DOHH2 (cell line): ENCODE measurements around the gene OBP2A.

Experiments used
- H3F3A ChIP-seq: fragments of 200-600 bp; sonication (generic), shearing (Covaris generic); 2 replicates; pipeline ENCODE4 v1.6.0; 2016; ENCODE audit warnings: antibody characterized with exemption, mild to moderate bottlenecking; ENCODE audit not compliant: control insufficient read depth, insufficient read depth
- H3K27ac ChIP-seq: fragments of 200-600 bp; sonication (generic); 2 replicates; pipeline ENCODE4 v1.5.1; 2014; ENCODE audit warnings: low read depth, mild to moderate bottlenecking, low read length, moderate library complexity
- H3K27me3 ChIP-seq: fragments of 200-600 bp; sonication (generic); 2 replicates; pipeline ENCODE4 v1.6.1; 2014; ENCODE audit warnings: mild to moderate bottlenecking, low read length, mixed read lengths; ENCODE audit not compliant: control insufficient read depth
- H3K36me3 ChIP-seq: fragments of 200-600 bp; sonication (generic); 2 replicates; pipeline ENCODE4 v1.6.1; 2014; ENCODE audit warnings: mild to moderate bottlenecking, low read length, moderate library complexity, mixed read lengths; ENCODE audit not compliant: control insufficient read depth
- H3K4me1 ChIP-seq: fragments of 200-600 bp; sonication (generic); 2 replicates; pipeline ENCODE4 v1.6.1; 2014; ENCODE audit warnings: mild to moderate bottlenecking, low read length, mixed read lengths; ENCODE audit not compliant: control insufficient read depth
- H3K4me2 ChIP-seq: fragments of 200-600 bp; sonication (generic); 2 replicates; pipeline ENCODE4 v1.6.0; 2014; ENCODE audit warnings: mild to moderate bottlenecking, low read length, moderate library complexity
- H3K4me3 ChIP-seq: fragments of 200-600 bp; sonication (generic); 2 replicates; pipeline ENCODE4 v1.5.1; 2014; ENCODE audit warnings: mild to moderate bottlenecking, low read length, mixed read lengths
- H3K79me2 ChIP-seq: fragments of 200-600 bp; sonication (generic); 2 replicates; pipeline ENCODE4 v1.6.1; 2014; ENCODE audit warnings: mild to moderate bottlenecking, low read length, mixed read lengths; ENCODE audit not compliant: control insufficient read depth
- H3K9me2 ChIP-seq: fragments of 200-600 bp; sonication (generic); replicated peaks from 2 replicates; pipeline ENCODE4 v1.6.1; 2014; ENCODE audit warnings: mild to moderate bottlenecking, low read length, mixed read lengths; ENCODE audit not compliant: control insufficient read depth
- H3K9me3 ChIP-seq: fragments of 200-600 bp; sonication (generic); 2 replicates; pipeline ENCODE4 v1.6.1; 2014; ENCODE audit warnings: antibody characterized with exemption, low read length, mixed read lengths; ENCODE audit not compliant: control insufficient read depth, insufficient read depth
- H4K20me1 ChIP-seq: fragments of 200-600 bp; sonication (generic); 2 replicates; pipeline ENCODE4 v1.6.0; 2014; ENCODE audit warnings: low read depth, mild to moderate bottlenecking, antibody characterized with exemption, low read length, moderate library complexity; ENCODE audit not compliant: control insufficient read depth, insufficient read depth
- EZH2phosphoT487 ChIP-seq: fragments of 200-600 bp; sonication (generic); IDR thresholded peaks from 2 replicates; pipeline ENCODE4 v1.6.1; 2017; ENCODE audit warnings: borderline replicate concordance, mild to moderate bottlenecking, antibody characterized with exemption, low read length, moderate library complexity, mixed read lengths
- TF ChIP-seq, protein P1 (sequence below): fragments of 200-600 bp; sonication (generic); IDR thresholded peaks from one replicate; pipeline ENCODE4 v1.5.1; 2014; ENCODE audit warnings: antibody characterized with exemption, mild to moderate bottlenecking, low read depth, low read length; ENCODE audit not compliant: poor library complexity, severe bottlenecking

Gene OBP2A

DNA sequence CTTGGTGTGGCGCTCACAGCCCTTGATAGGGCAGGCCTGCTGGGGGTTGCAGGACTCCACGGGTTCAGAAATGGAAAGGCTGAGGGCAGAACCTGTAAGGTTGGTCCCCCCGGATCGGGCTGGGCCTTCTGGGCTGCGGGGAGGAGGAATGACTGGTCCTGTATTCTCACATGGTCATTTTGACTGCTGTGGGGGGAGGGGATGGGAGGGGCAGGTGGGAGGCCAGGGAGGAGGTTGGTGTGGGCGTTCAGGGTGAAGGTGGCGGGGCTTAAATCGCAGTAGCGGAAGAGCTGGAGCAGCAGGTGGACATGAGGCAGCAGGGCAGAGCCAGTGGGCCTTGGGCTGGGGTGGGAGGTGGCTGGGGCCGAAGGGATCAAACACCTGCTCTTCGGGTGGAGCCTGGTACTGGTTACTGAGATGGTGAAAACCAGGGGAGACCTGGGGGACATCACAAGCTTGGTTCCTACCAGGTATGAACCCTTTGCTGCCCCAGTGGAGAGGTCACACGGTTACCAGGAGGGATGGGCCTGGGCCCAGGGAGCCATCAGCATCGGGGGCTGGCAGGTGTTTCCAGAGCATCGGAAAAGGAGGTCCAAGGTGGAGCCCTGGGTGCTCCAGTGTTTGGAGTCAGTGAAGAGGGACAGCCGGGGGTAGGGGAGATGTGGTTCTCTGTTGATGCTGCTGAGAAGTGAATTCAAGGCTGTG lies 43.6 kb upstream of the OBP2A start:
- Histone ChIP-seq H3K27ac (no peak overlapping the region), H3K4me1 (peaks cover 25% of the 10 kb centered on the region), H3K9me2 (no peaks in the 10 kb centered on the region), H3K4me3 (peak overlapping the region; percentile 93), H4K20me1 (peaks cover 17% of the 10 kb centered on the region), H3K4me2 (peak overlapping the region; percentile 100), H3F3A (no peaks in the 10 kb centered on the region), H3K27me3 (peaks cover 9% of the 10 kb centered on the region), H3K36me3 (peaks cover 49% of the 10 kb centered on the region), H3K79me2 (peaks cover 30% of the 10 kb centered on the region), H3K9me3 (no peaks in the 10 kb centered on the region)
- TF ChIP-seq EZH2phosphoT487, result no peak
- TF ChIP-seq, protein P1, sequence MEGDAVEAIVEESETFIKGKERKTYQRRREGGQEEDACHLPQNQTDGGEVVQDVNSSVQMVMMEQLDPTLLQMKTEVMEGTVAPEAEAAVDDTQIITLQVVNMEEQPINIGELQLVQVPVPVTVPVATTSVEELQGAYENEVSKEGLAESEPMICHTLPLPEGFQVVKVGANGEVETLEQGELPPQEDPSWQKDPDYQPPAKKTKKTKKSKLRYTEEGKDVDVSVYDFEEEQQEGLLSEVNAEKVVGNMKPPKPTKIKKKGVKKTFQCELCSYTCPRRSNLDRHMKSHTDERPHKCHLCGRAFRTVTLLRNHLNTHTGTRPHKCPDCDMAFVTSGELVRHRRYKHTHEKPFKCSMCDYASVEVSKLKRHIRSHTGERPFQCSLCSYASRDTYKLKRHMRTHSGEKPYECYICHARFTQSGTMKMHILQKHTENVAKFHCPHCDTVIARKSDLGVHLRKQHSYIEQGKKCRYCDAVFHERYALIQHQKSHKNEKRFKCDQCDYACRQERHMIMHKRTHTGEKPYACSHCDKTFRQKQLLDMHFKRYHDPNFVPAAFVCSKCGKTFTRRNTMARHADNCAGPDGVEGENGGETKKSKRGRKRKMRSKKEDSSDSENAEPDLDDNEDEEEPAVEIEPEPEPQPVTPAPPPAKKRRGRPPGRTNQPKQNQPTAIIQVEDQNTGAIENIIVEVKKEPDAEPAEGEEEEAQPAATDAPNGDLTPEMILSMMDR, result no peak

DNA sequence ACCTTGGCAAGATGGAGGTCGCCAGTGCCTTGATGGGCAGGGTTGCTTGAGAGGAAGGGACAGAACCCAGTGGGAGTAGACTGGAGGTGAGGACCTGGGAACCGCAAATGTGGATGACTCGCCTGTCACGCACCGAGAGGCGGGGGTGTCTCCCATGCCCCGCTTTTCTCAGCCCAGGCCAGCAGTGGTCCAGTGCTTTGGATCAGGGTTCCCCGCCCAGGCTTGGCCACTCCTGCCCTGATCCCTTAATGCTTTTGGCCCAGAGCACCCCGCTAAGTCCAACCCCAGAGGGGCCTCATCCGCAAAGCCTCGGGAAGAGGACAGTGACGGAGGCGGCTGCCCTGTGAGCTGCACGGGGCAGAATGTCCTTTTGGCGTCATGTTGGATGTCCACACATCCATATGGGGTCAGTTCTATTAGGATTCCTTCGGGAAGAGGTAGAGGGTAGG lies 43.0 kb upstream of the OBP2A start:
- peaks cover 30% of the 10 kb centered on the region for H3K79me2 ChIP-seq
- no peak overlapping the region for H3K4me2 ChIP-seq
- H3K27me3 ChIP-seq, result peaks cover 9% of the 10 kb centered on the region
- H4K20me1 ChIP-seq, result peaks cover 17% of the 10 kb centered on the region
- H3K27ac ChIP-seq, result no peak overlapping the region
- H3F3A ChIP-seq, result no peaks in the 10 kb centered on the region
- no peaks in the 10 kb centered on the region for H3K9me3 ChIP-seq
- TF ChIP-seq EZH2phosphoT487, result no peak
- TF ChIP-seq, protein P1, result no peak
- H3K9me2 ChIP-seq, result no peaks in the 10 kb centered on the region
- no peak overlapping the region for H3K4me3 ChIP-seq
- H3K4me1 ChIP-seq, result peaks cover 25% of the 10 kb centered on the region
- H3K36me3 ChIP-seq, result peaks cover 49% of the 10 kb centered on the region

DNA sequence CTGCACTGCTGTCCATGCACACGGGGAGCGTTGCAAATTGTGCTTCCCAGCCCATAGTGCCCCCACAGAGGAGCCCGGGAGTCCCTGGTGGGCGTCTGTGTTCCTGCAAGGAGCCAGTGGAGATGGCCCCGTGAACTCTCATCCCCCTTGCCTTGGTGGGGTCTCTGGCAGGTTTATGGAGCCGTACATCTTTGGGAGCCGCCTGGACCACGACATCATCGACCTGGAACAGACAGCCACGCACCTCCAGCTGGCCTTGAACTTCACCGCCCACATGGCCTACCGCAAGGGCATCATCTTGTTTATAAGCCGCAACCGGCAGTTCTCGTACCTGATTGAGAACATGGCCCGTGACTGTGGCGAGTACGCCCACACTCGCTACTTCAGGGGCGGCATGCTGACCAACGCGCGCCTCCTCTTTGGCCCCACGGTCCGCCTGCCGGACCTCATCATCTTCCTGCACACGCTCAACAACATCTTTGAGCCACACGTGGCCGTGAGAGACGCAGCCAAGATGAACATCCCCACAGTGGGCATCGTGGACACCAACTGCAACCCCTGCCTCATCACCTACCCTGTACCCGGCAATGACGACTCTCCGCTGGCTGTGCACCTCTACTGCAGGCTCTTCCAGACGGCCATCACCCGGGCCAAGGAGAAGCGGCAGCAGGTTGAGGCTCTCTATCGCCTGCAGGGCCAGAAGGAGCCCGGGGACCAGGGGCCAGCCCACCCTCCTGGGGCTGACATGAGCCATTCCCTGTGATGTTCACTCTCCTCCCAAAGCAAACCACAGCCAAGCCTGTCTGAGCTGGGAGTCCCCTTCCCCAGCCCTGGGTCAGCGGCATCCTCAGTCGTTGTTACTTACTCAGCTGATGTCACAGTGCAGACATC lies 42.3 kb upstream of the OBP2A start:
- H3K4me1 ChIP-seq, result peaks cover 25% of the 10 kb centered on the region

More for the DNA sequence above, 42.3 kb upstream of the OBP2A start:
- Histone ChIP-seq H3K79me2 (peaks cover 30% of the 10 kb centered on the region), H3K4me2 (no peak overlapping the region), H3F3A (no peaks in the 10 kb centered on the region), H4K20me1 (peaks cover 17% of the 10 kb centered on the region), H3K27ac (no peak overlapping the region), H3K4me3 (no peak overlapping the region), H3K9me2 (no peaks in the 10 kb centered on the region), H3K9me3 (no peaks in the 10 kb centered on the region), H3K27me3 (peaks cover 9% of the 10 kb centered on the region), H3K36me3 (peaks cover 49% of the 10 kb centered on the region)
- no peak for TF ChIP-seq EZH2phosphoT487
- TF ChIP-seq, protein P1, result no peak
